GM19438 (cell line): ENCODE data around the gene PREX1.
"Not testable (repeated sequence)": the region's sequence is repeated elsewhere in the genome, so short reads cannot be mapped to it uniquely, and the experiment has no call there.

Experiments
- ATAC-seq: cut with Tn5 transposase; IDR thresholded peaks from one replicate; pipeline ENCODE4 v1.9.1; 2021; ENCODE audit warnings: low read depth; ENCODE audit not compliant: unreplicated experiment

The PREX1 gene

GRCh38 chr20:48849299-48849698, 21.5 kb upstream of the PREX1 start:
- ATAC-seq: no peak

GRCh38 chr20:48847498-48848205, 19.9 kb upstream of the PREX1 start:
- ATAC-seq: no peak

DNA sequence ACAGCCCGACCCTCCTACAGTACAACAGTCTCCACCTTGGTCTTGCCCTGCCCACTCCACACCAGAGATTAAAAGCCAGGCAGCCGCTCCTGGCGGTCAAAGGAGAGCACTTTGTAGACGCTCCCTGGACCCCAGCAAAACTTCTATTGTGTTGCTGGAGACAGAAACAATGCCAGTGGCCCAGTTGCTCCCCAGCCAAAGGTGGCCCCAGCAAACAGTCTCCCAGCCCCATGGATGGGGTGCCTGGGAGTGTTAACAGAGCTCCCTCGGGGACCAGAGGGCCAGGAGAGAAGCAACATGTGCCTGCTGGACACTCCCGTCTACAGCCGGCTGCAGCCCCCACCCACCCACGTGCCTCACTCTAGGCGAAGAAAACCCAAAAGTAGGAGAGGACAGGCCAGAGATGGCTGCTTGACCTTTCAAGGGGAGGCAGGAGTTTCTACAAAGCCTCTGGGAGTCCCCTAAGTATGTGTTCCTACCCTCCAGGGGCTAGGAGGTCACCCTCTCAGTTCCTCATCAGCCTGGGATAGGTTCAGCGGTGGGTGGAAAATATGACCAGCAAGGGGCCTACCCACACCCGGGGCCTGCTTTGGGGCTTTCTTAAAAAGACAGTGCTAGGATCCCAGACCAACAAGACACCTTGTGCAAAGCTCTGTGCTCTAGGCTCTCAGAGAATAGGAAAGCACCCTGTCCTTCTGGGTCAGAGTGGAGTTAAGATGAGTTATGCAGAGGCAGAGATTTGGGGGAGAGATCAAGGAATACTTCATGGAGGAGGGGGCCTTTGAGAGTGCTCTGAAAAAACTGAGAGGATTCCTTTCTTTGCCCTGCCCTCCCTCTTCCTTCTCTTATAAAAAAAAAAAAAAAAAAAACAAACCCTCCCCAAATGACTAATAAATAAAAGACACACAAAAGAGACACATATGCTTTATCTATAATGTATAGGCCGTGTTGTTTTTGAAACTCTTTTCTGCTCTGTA, 19.0 kb upstream of the PREX1 start:
- peak; percentile 88 for ATAC-seq

GRCh38 chr20:48845721-48846306, 18.0 kb upstream of the PREX1 start:
- ATAC-seq: no peak

- no peak for ATAC-seq
Measured at GRCh38 chr20:48844996-48845395, 17.2 kb upstream of the PREX1 start.

DNA sequence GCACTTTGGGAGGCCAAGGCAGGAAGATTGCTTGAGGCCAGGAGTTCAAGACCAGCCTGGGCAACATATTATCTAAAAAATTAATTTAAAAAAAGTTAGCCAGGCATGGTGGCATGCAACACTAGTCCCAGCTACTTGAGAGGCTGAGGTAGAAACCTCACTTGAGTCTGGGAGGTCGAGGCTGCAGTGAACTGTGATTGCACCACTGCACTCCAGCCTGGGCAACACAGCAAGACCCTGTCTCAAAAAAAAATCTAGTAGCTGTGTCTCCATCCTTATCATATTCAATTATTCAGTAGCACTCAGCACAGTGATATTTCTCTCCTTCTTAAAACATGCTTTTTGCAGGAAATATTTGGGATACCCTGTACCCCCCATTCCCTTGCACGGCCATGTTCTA, 16.1 kb upstream of the PREX1 start:
- ATAC-seq: not testable (repeated sequence)

DNA sequence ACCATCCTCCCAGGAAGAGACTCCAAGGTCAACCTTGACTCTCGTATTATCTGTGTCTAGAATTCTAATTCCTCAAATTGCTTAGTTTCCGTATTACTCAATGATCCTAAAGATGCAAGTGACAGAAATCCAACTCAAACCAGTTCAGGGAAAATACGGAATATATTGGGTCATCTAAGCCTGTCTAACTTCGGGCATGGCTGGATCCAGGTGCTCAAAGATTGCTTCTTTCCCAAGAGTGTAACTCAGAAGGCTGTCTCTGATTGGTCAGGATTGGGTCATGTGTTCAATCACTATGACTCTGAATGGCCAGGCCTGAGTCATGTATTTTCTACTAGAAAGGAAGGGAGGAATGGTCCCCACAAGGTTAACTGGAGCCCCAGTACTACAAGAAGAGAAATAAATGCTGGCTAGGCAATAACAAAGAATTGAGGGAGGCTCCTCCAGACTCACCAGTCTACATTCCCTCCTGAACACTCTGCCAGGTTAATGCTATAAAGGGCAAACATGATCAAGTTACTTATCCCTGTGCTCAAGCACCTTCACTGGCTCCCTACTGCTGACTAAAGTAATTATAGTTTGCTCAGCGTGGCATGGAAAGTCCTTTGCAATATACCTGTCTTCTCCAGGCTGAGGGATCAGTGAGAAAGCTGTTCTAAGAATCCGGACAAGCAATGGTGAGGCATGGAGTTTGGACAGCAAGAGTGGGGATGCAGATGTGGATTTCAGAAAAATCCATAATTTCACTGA, 15.4 kb upstream of the PREX1 start:
- no peak for ATAC-seq

DNA sequence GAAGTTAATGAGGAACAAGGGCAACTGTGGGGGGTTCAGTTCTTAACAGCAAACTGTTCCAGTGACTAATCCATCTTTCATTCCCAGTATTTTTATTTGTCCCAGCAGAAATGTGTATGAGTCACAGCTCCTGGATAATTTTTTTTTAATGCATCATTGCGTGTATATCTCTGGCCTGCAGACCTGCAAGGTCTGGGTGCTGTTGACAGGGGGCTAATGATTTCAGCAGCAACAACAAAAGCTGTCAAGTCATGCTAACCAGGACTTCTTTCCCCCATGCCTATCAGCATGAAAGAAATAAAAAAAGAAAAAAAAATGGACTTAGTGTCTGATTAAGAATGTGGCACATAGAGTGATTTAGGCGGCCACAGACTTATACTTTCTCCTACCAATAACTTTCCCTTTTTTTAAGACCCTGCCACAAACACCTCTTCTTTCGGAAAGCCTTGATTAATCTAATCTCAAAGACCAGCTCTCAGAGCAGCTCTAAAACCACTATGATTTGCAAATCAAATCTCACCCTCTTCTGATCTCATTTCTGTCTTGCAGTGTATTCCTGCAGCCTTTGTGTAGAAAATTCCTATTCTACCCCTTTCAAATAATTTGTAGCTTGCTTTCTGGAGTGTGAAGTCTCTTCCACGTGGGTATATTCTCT, 14.2 kb upstream of the PREX1 start:
- no peak for ATAC-seq

GRCh38 chr20:48841196-48841874, 13.5 kb upstream of the PREX1 start:
- no peak for ATAC-seq

- ATAC-seq: no peak
Measured at GRCh38 chr20:48839154-48839917, 11.5 kb upstream of the PREX1 start.

- no peak for ATAC-seq
Measured at GRCh38 chr20:48837014-48837413, 9.2 kb upstream of the PREX1 start.

DNA sequence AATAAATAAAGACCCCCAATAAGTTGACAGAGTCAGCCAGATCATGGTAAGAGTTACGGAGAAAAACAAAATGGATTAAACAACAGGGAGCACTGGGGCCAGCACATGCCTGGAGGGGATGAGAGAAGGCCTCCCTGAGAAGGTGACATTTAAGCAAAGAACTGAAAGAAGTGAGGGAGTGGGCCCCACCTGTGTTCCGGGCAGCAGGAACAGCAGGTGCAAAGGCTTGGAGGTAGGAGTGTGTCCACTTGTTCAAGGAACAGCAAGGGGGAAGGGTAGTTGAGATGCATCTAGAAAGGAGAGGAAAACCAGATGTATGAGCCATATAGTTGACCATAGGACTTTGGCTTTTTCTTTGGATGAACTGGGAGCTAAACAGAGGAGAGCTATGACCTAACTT, 7.6 kb upstream of the PREX1 start:
- no peak for ATAC-seq

DNA sequence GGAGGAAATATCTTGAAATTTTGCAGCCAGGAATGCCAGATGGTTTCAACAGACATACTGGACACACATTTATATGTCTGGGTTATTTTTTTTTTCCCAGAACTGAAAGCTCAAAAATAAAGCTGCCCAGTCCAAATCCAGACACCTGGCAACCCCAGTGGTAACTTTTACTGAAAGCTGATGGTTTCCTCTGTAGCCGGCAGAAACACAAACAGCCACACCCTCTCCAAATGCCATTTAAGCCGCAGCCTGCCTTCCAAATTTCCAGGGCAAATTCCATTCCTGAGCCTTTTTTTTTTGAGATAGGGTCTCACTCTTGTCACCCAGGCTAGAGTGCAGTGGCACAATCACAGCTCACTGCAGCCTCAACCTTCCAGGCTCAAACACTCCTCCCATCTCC, 6.5 kb upstream of the PREX1 start:
- no peak for ATAC-seq

DNA sequence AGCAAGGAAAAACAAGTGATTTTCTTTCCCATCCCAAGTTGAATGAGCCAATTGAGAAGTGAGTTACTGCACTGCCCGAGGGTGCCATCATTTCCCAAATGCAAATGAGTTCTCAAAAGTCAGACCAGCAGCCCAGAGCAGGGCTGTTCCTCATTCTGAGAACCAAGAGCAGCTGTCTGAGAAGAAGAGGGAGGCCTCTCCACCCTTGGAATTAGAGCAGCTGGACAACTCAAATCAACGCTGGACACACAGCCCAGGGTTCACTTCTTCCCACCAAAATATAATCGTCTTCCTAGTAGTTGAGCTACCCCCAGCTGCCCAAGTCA, 4.6 kb upstream of the PREX1 start:
- ATAC-seq: no peak

DNA sequence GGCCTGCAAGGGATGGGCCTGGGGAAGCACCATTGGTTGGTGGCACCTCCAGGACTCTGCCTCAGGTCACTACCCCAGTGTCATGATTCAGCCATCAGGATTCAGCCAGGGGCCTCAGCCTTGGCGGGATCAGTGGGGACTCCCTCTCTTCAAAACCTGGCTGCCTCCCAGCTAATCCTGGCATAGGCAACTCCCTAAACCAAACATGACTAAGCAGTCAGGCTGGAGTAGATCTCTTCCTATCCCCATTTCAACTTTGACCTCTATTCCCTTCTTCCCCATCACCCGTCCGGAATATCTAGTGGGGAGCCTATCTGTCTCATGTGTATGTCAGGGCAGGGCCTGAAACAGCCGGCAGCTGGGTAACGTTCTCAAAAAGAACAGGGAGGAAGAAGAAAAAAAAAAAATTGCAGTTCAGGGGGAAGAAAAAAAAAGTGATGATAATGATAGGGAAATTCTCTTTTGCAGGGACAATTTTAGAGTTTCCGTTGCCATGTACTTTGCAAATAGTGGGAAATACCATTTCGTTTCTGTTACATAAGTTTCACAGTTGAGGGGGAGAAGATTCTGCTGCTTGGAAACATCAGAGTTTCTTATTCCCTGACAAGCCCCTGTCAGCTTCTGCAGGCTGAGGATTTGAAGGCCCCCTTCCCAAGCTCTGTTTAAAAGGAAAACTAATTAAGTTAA, 4.1 kb upstream of the PREX1 start:
- no peak for ATAC-seq

DNA sequence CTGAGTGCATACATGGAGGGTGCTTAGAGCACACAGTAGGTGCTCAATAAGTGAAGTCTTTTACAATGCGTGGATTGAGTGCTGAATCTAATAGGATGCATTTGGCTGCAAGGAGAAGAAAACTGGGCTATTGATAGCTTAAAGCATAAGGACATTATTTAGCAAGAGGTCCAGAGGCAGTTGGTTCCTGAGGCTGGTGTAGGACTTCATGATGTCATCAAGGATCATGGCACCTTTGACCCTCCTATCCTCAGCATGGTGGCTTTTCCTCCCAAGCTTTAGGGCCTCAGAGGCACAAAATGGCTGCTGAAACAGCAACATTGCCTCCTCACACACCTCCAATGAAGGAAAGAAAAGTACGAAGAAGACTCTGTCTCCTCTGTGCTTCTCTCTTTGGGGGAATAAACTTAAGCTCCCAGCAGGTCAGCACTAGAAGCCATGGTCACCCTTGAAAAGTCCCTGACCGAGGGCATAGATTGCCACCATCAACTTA, 3.1 kb upstream of the PREX1 start:
- no peak for ATAC-seq

GRCh38 chr20:48829940-48830339, 2.1 kb upstream of the PREX1 start:
- no peak for ATAC-seq

- ATAC-seq: no peak
Measured at GRCh38 chr20:48828734-48829460, 1.1 kb upstream of the PREX1 start.
